HEK293T (cell line): ENCODE data around the gene HYCC1.

ENCODE experiments used
- BHLHE40 ChIP-seq: fragments of 450-650 bp; IDR thresholded peaks from 2 replicates; pipeline ENCODE4 v1.6.1; 2016; ENCODE audit warnings: mild to moderate bottlenecking, moderate library complexity, borderline replicate concordance
- CTBP1 ChIP-seq: fragments of 450-650 bp; IDR thresholded peaks from 2 replicates; pipeline ENCODE4 v1.6.1; 2016; ENCODE audit warnings: borderline replicate concordance
- FOXA1 ChIP-seq: fragments of 450-650 bp; IDR thresholded peaks from 2 replicates; pipeline ENCODE4 v1.6.1; 2016; ENCODE audit warnings: mild to moderate bottlenecking
- FOXK2 ChIP-seq: fragments of 450-650 bp; IDR thresholded peaks from 2 replicates; pipeline ENCODE4 v1.6.1; 2016; ENCODE audit warnings: mild to moderate bottlenecking
- FOXM1 ChIP-seq: fragments of 450-650 bp; IDR thresholded peaks from 2 replicates; pipeline ENCODE4 v1.6.1; 2017; ENCODE audit warnings: mild to moderate bottlenecking, borderline replicate concordance
- HDGF ChIP-seq: fragments of 450-650 bp; IDR thresholded peaks from 2 replicates; pipeline ENCODE4 v1.6.1; 2017; ENCODE audit warnings: antibody characterized with exemption, borderline replicate concordance
- L3MBTL2 ChIP-seq: fragments of 450-650 bp; conservative IDR thresholded peaks from 2 replicates; pipeline ENCODE4 v1.6.1; 2016; ENCODE audit warnings: mild to moderate bottlenecking
- LEF1 ChIP-seq: fragments of 450-650 bp; IDR thresholded peaks from 2 replicates; pipeline ENCODE4 v1.6.1; 2017; ENCODE audit warnings: mild to moderate bottlenecking, borderline replicate concordance
- NFRKB ChIP-seq: fragments of 450-650 bp; IDR thresholded peaks from 2 replicates; pipeline ENCODE4 v1.6.1; 2016; ENCODE audit warnings: mild to moderate bottlenecking, moderate library complexity
- PKNOX1 ChIP-seq: fragments of 450-650 bp; IDR thresholded peaks from 2 replicates; pipeline ENCODE4 v1.6.1; 2016
- SP1 ChIP-seq: fragments of 450-650 bp; IDR thresholded peaks from 2 replicates; pipeline ENCODE4 v1.6.1; 2017
- SUZ12 ChIP-seq: fragments of 450-650 bp; IDR thresholded peaks from 2 replicates; pipeline ENCODE4 v1.6.1; 2016; ENCODE audit warnings: mild to moderate bottlenecking
- TARDBP ChIP-seq: fragments of 450-650 bp; IDR thresholded peaks from 2 replicates; pipeline ENCODE4 v1.6.1; 2016
- ZNF384 ChIP-seq: fragments of 450-650 bp; IDR thresholded peaks from 2 replicates; pipeline ENCODE4 v1.6.1; 2016

GRCh38 chr7:22992874-22993840, 20.8 kb downstream of the HYCC1 start:
- TF ChIP-seq SP1 (no peak), PKNOX1 (no peak), ZNF384 (no peak), FOXM1 (no peak), HDGF (no peak), BHLHE40 (no peak), L3MBTL2 (no peak), FOXK2 (no peak), SUZ12 (no peak), NFRKB (no peak), LEF1 (no peak), FOXA1 (no peak), CTBP1 (no peak), TARDBP (no peak)
